ENCODE measurements around the gene UGCG. TPM values are rescaled to one million over a fixed set of nuclear protein-coding genes. Genes with fewer than 3 reads are reported as not detected.
A peak's percentile ranks its signal among the peaks of the same experiment; 100 is the strongest.

The UGCG gene
- total and polyA plus RNA-seq, 10 of the 15 experiments (the other 5 are each of a cell fraction or from before 2014, with no cell fraction given), result 21.7 to 96.6 (median 48.9) TPM

DNA sequence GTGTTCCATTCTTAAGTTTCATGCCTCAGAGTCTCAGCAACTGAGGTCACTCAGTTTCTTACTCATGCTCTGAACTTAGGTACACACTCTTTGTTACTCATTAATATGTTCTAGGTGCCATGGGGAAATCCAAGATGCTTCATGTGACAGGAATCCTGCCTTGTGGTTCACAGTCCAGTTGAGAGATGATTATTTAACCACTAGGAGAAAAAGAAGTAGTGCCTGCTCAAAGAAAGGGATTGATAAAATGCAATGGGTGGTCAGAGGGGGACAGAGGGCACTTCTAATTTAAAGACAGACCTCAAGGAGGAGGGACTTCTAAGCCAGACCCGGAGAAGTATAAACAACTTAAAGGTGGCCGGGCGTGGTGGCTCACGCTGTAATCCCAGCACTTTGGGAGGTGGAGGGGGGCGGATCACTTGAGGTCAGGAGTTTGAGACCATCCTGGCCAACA, 69.0 kb downstream of the UGCG start:
- Histone ChIP-seq H3K4me3 (no peak overlapping the region), H3K79me2 (ENCODE audit: control insufficient read depth, insufficient read depth, low read length) (no peaks in the 10 kb centered on the region), H2AFZ (ENCODE audit: control insufficient read depth, low read depth, low read length) (no peak overlapping the region; the same call in 1 of the 2 replicates), H3K27me3 (replicated peaks in 1 of 2; ENCODE audit: control insufficient read depth in 2 of 2, insufficient read depth in 2 of 2, low read length in 1 of 2) (no peaks in the 10 kb centered on the region), H3K27ac (ENCODE audit: control insufficient read depth, insufficient read depth) (peak overlapping the region; percentile 56), H3K4me2 (ENCODE audit: control insufficient read depth, insufficient read depth) (peak overlapping the region; percentile 54; the same call in 1 of the 2 replicates), H3K9me3 (replicated peaks; ENCODE audit: control insufficient read depth, insufficient read depth, low read length) (no peaks in the 10 kb centered on the region), H3K4me1 (ENCODE audit: control insufficient read depth, insufficient read depth, low read length) (peaks cover 25% of the 10 kb centered on the region), H3K36me3 (ENCODE audit: control insufficient read depth in 2 of 2, insufficient read depth in 2 of 2, low read length in 1 of 2) (no peaks in the 10 kb centered on the region), H3K9ac (ENCODE audit: control insufficient read depth, insufficient read depth, low read length) (no peak overlapping the region), H4K20me1 (ENCODE audit: control insufficient read depth, insufficient read depth) (no peaks in the 10 kb centered on the region)
- ChIA-PET POLR2A (interaction anchor here (0.7 to 2.2 kb wide), 10 partner anchors 8 to 107 kb away, joined by 3 to 12 read pairs (median 5); no protein-coding TSS in a partner anchor), RAD21 (ENCODE audit: unreplicated experiment) (interaction anchor here (0.7 to 12.2 kb wide), 17 partner anchors 10 to 111 kb away, joined by 3 to 107 read pairs (median 8); partner anchors contain the start of gene UGCG), CTCF (interaction anchor here (1.7 kb wide), 1 partner anchor 69 kb away, joined by 4 read pairs; no protein-coding TSS in a partner anchor), SMC1A (ENCODE audit: uncharacterized antibody, unreplicated experiment) (interaction anchor here (0.7 to 13.2 kb wide), 16 partner anchors 10 to 109 kb away, joined by 3 to 136 read pairs (median 10); no protein-coding TSS in a partner anchor)
- BruUV-seq (replicated peaks), result no TSS peak
- ATAC-seq (peak; percentile 80), DNase-seq (ENCODE audit: low read depth, low spot score) (peak; percentile 90), FAIRE-seq (peak; percentile 7)
- in situ Hi-C loops (cut with MboI), result no loop called here
- intact Hi-C loops (cut with micrococcal nuclease; ENCODE audit: unreplicated experiment), result loop anchor here (2.0 kb wide), 1 partner anchor 17 kb away; no protein-coding TSS in a partner anchor
- WGBS (ENCODE audit: insufficient coverage, insufficient replicate concordance, low lambda C conversion rate, missing lambda C conversion rate), result 23% methylated on average over 5 of the region's 5 CpGs
- TF ChIP-seq, protein P1, sequence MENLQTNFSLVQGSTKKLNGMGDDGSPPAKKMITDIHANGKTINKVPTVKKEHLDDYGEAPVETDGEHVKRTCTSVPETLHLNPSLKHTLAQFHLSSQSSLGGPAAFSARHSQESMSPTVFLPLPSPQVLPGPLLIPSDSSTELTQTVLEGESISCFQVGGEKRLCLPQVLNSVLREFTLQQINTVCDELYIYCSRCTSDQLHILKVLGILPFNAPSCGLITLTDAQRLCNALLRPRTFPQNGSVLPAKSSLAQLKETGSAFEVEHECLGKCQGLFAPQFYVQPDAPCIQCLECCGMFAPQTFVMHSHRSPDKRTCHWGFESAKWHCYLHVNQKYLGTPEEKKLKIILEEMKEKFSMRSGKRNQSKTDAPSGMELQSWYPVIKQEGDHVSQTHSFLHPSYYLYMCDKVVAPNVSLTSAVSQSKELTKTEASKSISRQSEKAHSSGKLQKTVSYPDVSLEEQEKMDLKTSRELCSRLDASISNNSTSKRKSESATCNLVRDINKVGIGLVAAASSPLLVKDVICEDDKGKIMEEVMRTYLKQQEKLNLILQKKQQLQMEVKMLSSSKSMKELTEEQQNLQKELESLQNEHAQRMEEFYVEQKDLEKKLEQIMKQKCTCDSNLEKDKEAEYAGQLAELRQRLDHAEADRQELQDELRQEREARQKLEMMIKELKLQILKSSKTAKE (IDR thresholded peaks at IDR 0.05; ENCODE audit: low read depth, poor library complexity, severe bottlenecking), result peak; percentile 87
- TF ChIP-seq MTA2 (IDR thresholded peaks at IDR 0.05; ENCODE audit: low read depth) (peak; percentile 96), MEF2A (IDR thresholded peaks at IDR 0.05; ENCODE audit: insufficient read depth, low read depth, low read length) (peak; percentile 47; the same call in 1 of the 2 replicates), MTA3 (IDR thresholded peaks at IDR 0.05; ENCODE audit: borderline replicate concordance, low read length) (peak; percentile 89), BACH1 (IDR thresholded peaks at IDR 0.05; ENCODE audit: borderline replicate concordance) (no peak; the same call in 1 of the 2 replicates), NR2F1 (conservative IDR thresholded peaks at IDR 0.05) (peak; percentile 91), RAD51 (IDR thresholded peaks at IDR 0.05) (peak; percentile 91), EED (IDR thresholded peaks at IDR 0.05; ENCODE audit: low read depth) (peak; percentile 93), NBN (IDR thresholded peaks at IDR 0.05) (peak; percentile 81; the same call in 1 of the 2 replicates), BHLHE40 (IDR thresholded peaks at IDR 0.05; ENCODE audit: borderline replicate concordance in 1 of 2, low read depth in 2 of 2, low read length in 1 of 2) (peak; percentile 78 to 80; a peak in 3 of 4 replicates), IKZF1 (conservative IDR thresholded peaks at IDR 0.05) (peak; percentile 98), NR2C2 (IDR thresholded peaks at IDR 0.05; ENCODE audit: borderline replicate concordance, control insufficient read depth, insufficient read length, low read depth) (no peak), PAX8 (IDR thresholded peaks at IDR 0.05) (no peak), RELA (IDR thresholded peaks at IDR 0.05; ENCODE audit: borderline replicate concordance, partially characterized antibody) (peak; percentile 90), NFIC (IDR thresholded peaks at IDR 0.05; ENCODE audit: low read depth, low read length) (peak; percentile 91), ZNF207 (IDR thresholded peaks at IDR 0.05; ENCODE audit: borderline replicate concordance) (no peak)
- TF ChIP-seq, protein P2, sequence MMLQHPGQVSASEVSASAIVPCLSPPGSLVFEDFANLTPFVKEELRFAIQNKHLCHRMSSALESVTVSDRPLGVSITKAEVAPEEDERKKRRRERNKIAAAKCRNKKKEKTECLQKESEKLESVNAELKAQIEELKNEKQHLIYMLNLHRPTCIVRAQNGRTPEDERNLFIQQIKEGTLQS (IDR thresholded peaks at IDR 0.05; ENCODE audit: borderline replicate concordance, extremely low read depth, low read depth, low read length), result peak; percentile 36; the same call in 1 of the 2 replicates
- TF ChIP-seq, protein P3, sequence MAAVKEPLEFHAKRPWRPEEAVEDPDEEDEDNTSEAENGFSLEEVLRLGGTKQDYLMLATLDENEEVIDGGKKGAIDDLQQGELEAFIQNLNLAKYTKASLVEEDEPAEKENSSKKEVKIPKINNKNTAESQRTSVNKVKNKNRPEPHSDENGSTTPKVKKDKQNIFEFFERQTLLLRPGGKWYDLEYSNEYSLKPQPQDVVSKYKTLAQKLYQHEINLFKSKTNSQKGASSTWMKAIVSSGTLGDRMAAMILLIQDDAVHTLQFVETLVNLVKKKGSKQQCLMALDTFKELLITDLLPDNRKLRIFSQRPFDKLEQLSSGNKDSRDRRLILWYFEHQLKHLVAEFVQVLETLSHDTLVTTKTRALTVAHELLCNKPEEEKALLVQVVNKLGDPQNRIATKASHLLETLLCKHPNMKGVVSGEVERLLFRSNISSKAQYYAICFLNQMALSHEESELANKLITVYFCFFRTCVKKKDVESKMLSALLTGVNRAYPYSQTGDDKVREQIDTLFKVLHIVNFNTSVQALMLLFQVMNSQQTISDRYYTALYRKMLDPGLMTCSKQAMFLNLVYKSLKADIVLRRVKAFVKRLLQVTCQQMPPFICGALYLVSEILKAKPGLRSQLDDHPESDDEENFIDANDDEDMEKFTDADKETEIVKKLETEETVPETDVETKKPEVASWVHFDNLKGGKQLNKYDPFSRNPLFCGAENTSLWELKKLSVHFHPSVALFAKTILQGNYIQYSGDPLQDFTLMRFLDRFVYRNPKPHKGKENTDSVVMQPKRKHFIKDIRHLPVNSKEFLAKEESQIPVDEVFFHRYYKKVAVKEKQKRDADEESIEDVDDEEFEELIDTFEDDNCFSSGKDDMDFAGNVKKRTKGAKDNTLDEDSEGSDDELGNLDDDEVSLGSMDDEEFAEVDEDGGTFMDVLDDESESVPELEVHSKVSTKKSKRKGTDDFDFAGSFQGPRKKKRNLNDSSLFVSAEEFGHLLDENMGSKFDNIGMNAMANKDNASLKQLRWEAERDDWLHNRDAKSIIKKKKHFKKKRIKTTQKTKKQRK (IDR thresholded peaks at IDR 0.05; ENCODE audit: low read depth, low read length), result no peak

Measured in GM12878 (cell line).